ELR (cell line): ENCODE data around the gene MRPS10.
A peak's percentile ranks its signal among the peaks of the same experiment; 100 is the strongest.

Source experiments
- DNase-seq: peaks from one replicate; pipeline ENCODE4 v3.0.0-alpha.2; 2015; ENCODE audit warnings: low read depth

MRPS10 gene

DNA sequence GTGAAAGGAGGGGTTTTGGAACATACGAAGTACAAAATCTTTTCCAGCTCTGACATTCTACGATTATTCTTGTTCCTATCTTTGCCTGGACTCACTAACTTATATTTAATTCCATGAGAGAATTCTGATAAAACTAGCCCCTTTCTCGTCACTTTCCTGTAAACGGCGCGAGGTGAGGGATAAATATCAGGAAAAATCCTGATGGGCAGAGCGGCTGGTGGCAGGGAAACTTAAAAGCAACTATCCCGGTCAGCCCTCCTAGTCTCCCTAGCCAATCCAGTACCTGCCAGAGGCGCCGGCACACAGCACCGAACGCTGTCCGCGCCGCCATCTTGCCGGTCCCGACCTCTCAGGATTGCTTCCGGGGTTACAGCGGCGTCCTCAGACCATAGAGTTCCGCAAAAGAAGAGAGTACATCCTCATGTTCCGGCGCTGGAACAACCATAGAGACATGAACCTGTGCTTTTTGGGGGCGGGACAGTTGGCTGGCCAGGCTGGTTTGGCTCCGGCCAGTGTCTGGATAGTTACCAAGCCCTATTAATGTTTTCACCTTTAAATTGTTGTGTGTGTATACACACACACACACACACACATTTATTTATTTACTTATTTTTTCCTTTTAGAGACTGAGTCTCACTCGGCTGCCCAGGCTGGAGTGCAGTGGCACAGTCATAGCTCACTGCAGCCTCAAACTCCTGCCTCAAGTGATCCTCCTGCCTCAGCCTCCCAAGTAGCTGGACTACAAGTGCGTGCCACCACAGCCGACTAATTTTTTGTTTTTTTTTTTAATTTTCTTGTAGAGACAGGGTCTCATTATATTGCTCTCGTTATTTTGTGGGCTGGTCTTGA lies at the start of gene MRPS10:
TSS of gene MRPS10 (minus strand) at position 343 of the 849 bp plus-strand sequence. CDS start at position 331, 12 bp downstream.
- DNase-seq = peak; percentile 98

DNA sequence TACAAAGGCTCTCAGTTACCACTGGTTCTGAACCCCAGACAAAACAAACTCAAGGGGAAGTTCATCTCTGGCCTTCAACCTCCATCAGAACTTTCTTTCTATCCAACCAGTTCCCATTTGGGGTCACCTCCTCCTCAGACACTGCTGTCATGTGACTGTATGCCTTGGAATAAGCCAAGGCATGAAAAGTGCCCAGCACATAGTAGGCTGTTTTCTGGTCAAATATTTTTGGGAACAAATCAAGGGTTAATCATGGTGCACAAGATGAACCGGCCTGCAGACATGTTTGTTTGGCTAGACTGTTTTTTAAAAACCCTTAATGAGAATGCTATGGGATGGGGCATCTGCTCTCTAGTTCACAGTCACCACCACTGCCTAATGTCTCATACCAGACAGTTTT lies 48.9 kb upstream of the MRPS10 start:
- DNase-seq = no peak

DNA sequence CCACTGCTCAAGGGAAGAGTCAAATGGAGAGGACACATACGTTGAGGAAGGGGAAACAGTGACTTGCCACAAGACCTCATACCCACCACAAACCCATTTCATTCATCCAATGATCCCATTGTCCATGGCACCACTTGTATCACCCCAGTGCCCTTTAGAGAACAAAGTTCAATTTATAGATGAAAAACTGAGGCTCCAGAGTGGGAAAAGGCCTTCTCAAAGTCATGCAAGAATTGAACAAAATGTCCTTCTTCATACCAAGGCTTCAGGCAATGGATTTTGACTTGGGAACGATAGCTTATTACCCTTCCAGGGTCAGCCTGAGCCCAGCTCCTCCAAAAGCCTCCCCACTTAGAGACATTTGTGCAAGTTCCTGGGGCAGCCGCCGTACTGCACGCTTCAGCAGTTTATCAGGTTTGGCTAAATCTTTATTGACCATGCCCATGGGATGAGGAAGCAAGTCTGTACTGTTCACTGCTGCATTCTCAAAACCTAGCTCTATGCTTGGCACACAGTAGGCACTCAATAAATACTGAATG lies 47.3 kb upstream of the MRPS10 start:
- DNase-seq = no peak

DNA sequence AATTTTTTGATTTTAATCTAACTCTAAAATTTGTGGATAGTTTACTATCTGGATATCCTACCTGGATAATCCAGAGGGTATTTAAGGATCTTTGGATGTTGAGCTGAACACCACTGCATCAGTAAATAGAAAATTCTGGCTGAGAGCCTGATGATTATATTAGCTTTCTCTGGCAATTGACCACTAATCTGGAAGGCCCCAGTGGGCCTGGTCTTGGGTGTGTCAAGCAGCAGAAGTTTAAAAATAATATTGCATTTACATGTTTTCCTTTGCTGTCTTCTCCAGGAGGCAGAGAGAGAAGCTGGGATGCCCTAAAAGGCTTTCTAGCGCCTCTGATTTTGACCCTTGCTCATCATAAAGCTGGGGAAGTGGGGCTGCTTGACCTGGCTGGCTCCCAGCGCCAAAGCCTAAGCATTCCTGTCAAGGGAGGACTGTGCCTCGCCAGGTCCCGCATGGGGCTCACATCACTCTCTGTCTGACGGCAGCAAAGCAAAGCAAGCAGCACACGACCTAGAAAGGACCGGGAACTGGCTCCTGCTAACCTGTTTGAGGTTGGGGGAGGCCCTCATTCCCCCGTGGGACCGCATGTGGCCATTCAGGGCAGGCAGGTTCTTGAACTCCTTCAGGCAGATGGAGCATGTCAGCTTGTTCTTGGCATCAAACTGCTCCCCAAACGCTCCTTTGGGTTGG lies 46.6 kb upstream of the MRPS10 start:
- DNase-seq = no peak

DNA sequence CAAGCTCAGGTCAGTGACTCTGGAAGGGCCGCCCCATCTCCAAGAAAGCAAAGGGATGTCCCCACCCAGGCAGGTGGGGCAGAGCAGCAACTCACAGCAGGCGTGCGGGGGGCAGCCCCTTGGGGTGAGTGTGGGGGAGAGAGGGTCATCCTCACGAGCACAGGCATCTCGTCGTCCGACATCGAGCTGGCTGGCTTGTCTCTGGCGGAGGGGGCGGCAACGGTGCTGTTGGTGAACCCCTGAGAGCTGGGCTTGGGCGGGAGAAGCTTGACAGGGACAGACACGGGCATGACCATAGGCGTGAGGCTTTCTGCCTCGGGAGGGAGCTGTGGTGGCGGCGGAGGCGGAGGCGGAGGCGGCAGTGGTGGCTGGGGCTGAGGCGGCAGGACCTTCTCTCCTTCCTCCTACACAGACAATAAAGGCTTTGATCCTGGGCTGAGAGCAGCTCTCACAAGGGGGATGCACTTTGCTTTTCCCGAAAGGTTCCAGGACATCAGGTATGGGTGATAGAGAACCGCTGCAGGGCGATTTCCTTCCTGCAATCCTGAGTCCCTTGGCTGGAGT lies 45.6 kb upstream of the MRPS10 start:
- DNase-seq = no peak

DNA sequence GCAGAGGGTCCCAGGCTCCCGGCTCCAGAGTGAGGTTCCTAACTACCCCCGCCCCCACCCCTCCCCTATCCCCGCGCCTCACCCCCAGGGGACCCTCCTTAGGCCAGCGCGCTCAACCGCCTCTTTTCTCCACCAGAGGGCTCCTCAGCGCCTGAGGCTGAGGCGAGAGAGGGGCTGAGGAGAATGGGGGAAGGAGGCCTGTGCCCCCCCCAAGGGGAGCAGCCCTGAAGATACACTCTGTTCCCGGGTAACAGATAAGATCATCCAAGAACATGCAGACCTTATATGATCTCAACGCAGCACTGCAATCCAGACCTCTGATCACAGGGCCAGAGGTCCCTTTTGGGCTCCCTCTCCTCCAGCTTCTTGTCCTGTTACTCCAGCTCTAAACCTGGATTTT lies 43.3 kb upstream of the MRPS10 start:
- peak; percentile 45 for DNase-seq

DNA sequence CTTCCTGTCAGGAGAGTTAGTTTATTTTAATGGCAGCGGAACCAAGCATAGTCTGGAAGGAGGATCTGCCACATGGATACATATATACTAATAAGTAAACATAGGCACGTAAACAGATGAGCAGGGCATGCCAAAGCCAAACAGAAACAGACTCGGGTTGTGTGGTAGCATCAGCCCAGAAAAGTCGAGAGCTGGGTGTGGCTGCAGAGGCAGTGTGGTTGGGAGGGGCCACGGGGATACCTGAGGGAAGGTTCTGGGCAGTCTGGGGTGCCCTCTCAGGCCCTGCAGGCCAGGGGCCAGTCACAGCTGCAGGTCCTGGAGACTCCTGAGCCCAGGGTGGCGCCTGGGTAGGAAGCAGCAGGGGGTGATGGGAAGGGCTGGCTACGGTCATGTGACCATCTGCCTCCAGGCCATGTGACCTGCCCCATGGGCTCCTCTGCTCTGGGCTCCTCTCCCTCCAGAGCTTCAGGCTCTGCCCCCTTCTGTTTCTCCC lies 42.8 kb upstream of the MRPS10 start:
- DNase-seq = no peak

DNA sequence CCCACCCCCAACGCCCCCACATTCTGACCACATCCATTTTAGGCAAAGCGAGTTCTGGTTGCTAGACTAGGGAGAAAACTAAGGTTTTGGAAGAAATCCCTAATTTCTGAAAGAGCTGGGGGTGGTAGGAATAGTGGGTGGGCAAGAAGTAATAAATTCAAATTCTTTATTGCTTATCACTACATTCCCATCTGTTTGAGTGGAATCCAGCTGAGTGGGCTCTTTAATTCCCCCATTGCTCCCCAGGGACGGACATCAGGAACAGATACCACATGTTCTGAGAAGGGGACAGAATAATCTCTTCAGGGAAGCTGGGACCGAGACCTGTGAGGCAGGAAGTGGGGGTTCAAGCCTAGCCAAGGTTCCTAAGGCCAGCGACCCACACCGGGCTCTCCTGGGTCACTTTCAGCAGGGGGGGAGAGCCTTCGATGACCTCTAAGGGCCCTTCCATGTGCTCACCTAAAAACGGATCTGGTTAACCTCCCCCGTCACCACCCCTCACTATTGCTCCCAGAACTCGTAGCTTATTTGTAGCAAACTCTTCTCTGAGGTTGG lies 42.3 kb upstream of the MRPS10 start:
- DNase-seq = no peak

DNA sequence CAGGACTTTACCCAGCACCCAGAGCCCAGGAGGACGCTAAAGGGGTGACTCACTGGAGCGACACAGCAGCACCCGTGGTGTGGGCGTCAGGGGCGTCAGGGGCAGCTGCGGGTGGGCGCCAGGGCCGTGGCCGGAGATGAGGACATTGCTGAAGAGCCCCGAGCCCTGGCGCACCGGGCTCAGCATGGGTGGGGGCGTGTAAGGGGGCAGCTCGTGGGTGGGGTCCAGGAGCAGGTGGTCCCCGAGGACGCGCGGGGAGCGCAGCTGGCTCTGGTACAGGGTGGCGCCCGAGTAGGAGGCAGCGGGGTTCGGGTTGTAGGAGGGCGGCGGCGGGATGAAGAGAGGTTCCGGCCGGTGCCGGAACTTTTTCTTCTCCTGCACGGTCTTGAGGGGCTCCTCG lies 41.6 kb upstream of the MRPS10 start:
- DNase-seq = no peak

DNA sequence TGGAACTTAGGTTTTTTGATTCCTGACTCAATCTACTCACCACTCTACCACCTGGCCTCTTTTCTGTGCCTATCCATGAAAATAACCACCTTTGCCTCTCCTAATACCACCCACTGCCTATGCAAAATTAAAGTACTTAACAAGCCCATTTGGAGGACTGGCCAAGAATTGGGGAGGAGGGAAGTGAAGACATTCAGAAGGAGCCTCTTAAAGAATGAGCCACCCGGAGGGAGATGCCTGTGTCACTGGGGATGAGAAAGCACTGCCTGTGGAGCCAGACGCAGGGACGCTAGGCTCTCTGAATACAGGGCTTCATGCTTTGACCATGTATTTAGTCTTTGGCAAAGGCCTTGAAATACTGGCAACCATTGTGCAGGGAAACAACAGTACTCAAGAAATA lies 40.0 kb upstream of the MRPS10 start:
- no peak for DNase-seq

DNA sequence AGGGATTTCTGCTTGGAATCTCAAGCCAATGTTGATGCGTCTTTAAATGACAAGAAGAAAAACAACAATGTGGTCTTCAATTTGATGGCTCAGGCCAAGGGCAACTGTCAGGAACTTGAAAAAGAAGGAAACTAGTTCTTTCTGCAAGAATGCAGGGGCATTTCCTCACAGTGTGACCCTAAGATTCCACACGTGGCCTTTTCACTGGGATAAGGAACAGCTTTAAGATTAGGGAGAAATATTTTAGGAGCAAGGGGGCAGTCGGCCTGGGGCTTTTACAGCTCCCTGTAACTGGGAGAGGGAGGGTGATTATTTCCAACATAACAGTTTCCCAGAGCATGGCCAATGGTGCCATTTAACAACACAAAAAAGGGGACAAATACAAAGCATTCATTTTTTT lies 39.4 kb upstream of the MRPS10 start:
- no peak for DNase-seq

DNA sequence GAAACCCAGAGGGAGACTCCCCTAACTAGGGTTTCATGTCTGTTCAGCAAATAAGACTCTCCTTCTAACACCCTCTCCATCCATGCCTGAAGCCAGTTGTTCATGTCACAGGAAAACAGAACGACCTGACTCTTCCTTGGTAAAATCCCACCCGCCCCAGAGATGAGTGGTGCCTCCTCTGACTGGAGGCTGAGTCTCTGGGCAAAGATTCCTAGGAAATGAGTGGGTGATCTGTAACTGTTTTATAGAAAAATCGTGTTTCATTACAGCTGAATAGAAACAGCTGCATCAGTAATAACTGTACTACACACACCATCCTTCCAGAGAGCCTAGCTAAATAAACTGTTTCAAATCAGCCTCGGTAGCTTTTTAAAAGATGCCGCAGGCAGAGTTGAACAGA lies 37.4 kb upstream of the MRPS10 start:
- peak; percentile 56 for DNase-seq

DNA sequence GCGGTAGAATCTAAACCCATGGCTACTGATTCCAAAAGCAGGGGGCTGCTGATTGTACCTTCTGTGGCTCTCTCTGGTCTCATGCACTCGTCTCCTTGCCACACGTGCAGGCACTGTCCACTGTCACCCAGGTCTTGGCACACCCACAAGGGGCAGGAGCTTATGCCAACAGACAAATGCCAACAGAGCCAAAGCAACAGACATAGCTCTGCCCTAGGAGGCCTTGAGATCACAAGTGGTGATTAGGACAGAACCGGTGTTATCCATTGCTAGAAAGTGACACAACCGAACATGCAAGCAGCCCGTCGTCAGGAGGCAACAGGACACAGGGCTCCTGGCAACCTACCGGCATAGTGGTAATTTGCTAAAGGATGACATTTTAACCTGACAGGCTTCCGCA lies 36.8 kb upstream of the MRPS10 start:
- DNase-seq = no peak

DNA sequence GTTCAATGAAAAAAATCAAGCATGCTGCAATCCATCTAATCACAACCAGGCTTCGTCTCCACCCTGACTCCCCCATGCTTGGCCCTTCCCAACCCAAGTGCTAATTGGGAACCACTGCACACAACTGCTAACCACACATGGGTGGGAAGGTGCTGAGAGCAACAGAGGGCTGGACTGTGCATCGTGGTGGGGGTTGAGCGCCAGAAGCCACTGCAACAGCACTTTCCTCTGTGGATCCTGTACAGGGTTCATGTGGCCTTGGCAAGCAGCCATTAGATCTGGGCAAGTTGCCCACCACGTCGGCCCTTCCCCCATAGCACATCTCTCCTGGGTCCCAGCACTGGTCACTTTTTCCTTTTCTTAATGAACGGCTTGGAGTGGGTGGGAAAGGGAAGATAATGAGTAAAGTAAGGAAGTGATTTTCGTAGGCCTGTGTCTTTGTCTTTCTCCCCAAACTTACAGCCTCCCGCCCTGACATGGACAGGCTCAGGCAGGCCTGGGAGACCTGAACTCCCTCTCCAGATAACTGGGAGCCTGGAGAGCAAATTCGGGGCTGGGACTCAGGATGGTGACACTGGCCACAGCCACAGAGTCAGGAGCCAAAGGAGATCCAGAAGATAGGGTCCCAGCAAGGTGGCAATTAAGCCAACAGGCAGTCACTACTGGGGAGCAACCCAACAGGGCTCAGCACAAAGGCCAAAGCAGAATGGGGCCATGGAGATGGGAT lies 34.4 kb upstream of the MRPS10 start:
- DNase-seq = no peak

DNA sequence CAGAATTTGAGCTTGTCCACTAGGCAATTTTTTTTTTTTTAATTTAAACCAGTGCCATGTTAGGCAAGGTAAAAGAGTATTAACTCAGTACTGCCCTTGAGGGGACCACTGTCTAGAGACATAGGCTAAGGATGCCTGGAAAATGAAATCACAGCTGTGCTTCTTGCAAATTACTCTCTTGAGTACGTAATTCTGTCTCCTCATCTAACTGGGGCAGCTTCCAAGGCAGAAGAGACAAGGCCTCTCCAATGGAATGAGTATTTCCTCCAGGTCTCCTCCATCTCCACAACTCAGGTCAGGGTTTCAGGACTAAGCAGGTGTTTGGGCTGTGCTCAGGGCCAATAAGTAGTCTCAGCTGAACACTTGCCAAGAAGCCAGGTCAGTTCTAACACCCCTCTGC lies 33.8 kb upstream of the MRPS10 start:
- DNase-seq = no peak

DNA sequence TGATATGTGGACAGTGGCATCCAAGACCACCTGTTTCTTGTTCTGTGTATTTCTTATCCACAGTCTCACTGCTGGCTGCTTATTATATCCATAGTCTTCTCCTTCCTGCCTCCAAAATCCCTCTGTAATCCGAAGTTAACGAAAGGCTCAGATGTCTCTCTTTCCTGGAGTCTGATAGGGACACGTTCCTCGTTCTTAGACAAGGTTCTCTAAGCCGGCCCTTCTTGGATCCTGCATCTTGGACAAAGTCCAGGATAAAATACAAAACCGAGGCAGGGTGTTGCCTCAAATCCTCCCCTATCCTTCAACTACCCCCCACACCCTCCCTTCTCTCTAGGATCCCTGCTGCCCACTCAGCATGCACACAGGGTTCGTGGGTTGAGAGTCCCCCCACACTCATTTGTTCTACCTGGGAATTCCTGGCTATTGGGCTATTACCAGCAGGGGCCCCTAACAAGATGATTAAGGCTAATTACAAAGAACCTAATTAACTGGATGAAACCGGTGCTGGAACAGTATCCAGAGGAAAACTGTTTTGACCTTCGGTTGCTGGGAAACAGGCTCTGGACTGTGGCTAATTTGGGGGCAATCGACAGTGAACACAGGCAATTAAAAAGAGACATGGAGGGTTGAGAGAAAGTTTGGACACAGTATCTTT lies 32.7 kb upstream of the MRPS10 start:
- DNase-seq = no peak

DNA sequence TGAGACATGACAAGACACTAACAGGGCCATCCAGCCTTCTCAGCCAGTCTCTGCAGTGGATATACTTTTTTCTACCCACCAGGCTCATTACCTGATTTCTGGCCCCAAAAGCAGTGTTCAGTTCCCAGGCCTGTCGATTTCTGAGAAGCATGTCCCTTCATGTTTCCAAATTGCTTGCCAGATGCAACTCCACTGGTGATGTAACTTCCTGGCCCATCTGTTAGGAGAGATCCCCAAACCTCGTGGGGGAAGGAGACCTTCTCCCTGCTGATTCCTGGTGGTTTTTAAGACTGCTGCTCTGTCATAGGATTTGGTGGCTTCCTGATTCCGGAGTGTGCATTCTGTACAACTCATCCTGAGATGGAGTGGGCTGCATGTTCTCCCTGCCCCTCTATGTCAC lies 31.6 kb upstream of the MRPS10 start:
- DNase-seq = no peak

DNA sequence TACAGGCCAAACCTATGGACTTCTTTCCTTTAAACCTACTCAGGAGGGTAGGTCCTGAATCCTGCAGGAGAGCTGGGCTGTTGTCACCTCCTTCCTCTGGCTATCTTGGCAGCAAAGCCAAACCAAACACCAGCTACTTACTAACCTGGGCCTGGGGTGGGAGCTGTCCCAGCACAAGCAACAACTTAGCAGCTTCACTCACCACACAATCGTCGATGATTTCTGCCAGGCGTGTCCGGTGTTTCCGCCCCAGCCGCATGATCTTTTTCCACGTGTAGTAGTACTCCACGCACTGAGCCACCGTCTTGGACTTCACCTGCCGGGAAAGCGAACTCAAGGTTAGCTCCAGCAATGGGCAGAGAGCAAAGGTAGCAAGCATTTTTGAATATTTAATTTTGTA lies 25.4 kb upstream of the MRPS10 start:
- no peak for DNase-seq

DNA sequence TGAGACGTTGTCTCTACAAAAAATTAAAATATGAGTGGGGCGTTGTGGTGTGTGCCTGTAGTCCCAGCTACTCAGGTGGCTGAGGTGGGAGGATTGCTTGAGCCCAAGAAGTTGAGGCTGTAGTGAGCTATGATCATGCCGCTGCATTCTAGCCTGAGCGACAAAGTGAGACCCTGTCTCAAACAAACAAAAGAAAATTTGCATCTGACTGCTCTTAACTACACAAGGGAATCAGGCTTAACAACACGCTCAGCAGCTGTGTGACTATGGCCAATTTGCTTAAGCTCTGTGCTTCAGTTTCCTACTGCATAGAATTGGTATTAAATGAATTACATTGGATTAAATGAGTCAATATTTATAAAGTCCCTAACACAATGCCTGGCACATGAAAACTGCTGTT lies 24.3 kb upstream of the MRPS10 start:
- DNase-seq = no peak

DNA sequence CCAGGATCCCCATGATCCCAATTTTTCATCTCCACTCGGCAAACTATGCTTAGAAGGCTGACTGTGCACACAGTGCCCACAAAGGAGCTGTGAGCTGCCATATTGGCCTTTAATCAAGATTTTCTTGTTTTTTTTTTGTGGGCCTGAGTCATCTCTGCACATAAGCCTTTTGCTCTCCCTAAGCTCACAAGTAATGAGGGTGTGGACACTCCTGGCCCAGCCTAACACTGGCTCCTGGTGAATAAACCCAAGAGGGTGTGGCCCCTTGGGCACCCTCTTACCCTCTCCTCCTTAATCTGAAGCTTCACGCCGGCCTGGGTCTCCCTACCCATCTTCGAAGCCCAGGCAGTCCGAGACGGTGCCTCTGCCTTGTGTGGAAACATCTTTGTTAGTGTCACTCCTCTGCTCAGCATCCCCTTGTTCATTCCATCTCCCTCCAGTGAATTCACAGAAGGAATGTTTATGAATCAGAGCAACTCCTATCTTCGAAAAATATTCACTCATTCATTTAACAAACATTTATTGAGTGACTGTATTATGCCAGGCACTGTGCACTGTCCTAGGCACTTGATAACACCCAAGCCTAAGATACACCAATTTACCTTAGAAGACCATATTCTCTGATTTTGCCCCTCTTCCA lies 22.2 kb upstream of the MRPS10 start:
- peak; percentile 37 for DNase-seq

DNA sequence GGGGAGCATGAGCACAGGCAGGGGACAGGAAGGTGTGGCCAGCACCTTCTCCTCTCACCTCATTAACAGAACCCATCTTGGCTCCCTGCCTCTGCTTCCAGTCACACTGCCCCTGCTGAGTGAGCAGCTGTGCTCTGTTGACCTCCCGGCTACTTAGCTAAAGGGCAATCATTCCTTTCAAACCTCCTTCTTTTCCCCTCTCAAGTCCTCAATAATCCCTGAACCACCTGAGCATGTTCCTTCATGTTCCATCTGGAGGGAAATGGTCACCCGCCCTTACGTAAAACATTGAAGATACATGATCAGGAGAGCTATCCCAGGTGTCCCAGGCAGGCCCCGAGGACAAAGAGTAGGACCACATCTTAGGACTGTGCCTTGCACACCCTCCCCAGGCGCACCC lies 21.7 kb upstream of the MRPS10 start:
- DNase-seq = no peak
